PC-9 (cell line): ENCODE results near the gene RASL10B.

Source experiments
- EZH2 ChIP-seq: fragments of 200-600 bp; sonication (generic); IDR thresholded peaks from 2 replicates; pipeline ENCODE4 v1.8.0; 2017; ENCODE audit warnings: antibody characterized with exemption, low read depth
- TF ChIP-seq, protein P1 (sequence below): fragments of 200-600 bp; sonication (generic); conservative IDR thresholded peaks from 2 replicates; pipeline ENCODE4 v1.6.1; 2017; ENCODE audit warnings: mixed run types, antibody characterized with exemption, mild to moderate bottlenecking, moderate library complexity

DNA sequence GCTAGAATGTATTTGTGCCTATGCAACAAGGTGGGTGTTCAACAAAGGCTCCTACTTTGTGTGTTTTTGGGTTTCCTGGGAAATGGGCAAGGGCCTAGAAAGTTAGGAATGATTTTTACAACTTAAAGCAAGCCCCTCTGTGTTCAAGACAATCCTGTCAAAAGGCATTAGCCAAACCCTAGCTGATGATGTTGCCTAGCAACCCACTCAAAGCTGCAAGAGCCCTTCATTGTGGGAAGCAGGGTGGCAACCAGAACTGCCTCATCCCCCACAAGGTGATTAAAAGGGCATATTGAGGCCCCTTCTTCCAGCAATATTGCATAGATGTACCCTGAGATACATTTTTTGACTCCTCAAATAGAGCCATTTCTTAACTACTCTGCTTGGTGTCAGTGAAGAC lies 16.0 kb upstream of the RASL10B start:
- TF ChIP-seq, protein P1, sequence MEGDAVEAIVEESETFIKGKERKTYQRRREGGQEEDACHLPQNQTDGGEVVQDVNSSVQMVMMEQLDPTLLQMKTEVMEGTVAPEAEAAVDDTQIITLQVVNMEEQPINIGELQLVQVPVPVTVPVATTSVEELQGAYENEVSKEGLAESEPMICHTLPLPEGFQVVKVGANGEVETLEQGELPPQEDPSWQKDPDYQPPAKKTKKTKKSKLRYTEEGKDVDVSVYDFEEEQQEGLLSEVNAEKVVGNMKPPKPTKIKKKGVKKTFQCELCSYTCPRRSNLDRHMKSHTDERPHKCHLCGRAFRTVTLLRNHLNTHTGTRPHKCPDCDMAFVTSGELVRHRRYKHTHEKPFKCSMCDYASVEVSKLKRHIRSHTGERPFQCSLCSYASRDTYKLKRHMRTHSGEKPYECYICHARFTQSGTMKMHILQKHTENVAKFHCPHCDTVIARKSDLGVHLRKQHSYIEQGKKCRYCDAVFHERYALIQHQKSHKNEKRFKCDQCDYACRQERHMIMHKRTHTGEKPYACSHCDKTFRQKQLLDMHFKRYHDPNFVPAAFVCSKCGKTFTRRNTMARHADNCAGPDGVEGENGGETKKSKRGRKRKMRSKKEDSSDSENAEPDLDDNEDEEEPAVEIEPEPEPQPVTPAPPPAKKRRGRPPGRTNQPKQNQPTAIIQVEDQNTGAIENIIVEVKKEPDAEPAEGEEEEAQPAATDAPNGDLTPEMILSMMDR = no peak
- TF ChIP-seq EZH2 = no peak
